Measurements from ENCODE around the gene GAS2L2.

- TF ChIP-seq POLR2A (IDR thresholded peaks at IDR 0.05), result no peak
- TF ChIP-seq CTCF (IDR thresholded peaks at IDR 0.05), result no peak
These were observed 29.3 kb downstream of the GAS2L2 start for GRCh38 chr17:35723735-35724134.

Data from thyroid gland (tissue), 4 donors.